K562 (cell line): Measurements from ENCODE around the gene AGPAT3. TPM values are rescaled to one million over a fixed set of nuclear protein-coding genes. Genes with fewer than 3 reads are reported as not detected.
A peak's percentile ranks its signal among the peaks of the same experiment; 100 is the strongest.

Experiments used
- ATF2 ChIP-seq: sonication (generic); formaldehyde crosslinking; IDR thresholded peaks from 2 replicates; pipeline ENCODE4 v1.8.1; 2022; ENCODE audit warnings: missing genetic modification reagents
- HDAC8 ChIP-seq: fragments of 450-650 bp; IDR thresholded peaks from 2 replicates; pipeline ENCODE4 v1.6.1; 2016; ENCODE audit warnings: mild to moderate bottlenecking, missing genetic modification characterization, moderate library complexity, missing compliant biosample characterization
- MECOM ChIP-seq: fragments of 250-450 bp; sonication (Bioruptor Pico); IDR thresholded peaks from 2 replicates; pipeline ENCODE4 v1.8.0; 2022; ENCODE audit warnings: inconsistent platforms
- MXI1 ChIP-seq: IDR thresholded peaks from 2 replicates; pipeline ENCODE4 v1.6.1; 2011; ENCODE audit warnings: low read depth, mild to moderate bottlenecking, improper control_type of control experiment, low read length
- NR4A1 ChIP-seq, 2 experiments: fragments of 250-450 bp in 1 of 2; fragments of 450-650 bp in 1 of 2; sonication (Bioruptor Pico) in 1 of 2; IDR thresholded peaks; 2 replicates each; pipeline versions ENCODE4 v1.4.0 to v1.6.1; 2016 to 2020; ENCODE audit warnings: mild to moderate bottlenecking in 2 of 2, missing compliant biosample characterization in 1 of 2, missing genetic modification characterization in 1 of 2, moderate library complexity in 1 of 2
- PBX2 ChIP-seq, 2 experiments: IDR thresholded peaks in 1 of 2; conservative IDR thresholded peaks in 1 of 2; 2 replicates each; pipeline ENCODE4 v1.6.1; 2016; ENCODE audit warnings: low read depth in 2 of 2, mild to moderate bottlenecking in 1 of 2, missing compliant biosample characterization in 1 of 2, missing genetic modification characterization in 1 of 2, moderate library complexity in 1 of 2
- TRIM25 ChIP-seq: fragments of 450-650 bp; IDR thresholded peaks from 2 replicates; pipeline ENCODE4 v1.7.0; 2016; ENCODE audit warnings: borderline replicate concordance
- TSHZ1 ChIP-seq: fragments of 250-450 bp; sonication (Bioruptor Pico); IDR thresholded peaks from 2 replicates; pipeline ENCODE4 v1.4.0; 2020; ENCODE audit warnings: mild to moderate bottlenecking, moderate library complexity
- ZNF586 ChIP-seq: fragments of 450-650 bp; formaldehyde crosslinking; conservative IDR thresholded peaks from 2 replicates; pipeline ENCODE4 v1.4.0; 2020; ENCODE audit warnings: mild to moderate bottlenecking, moderate library complexity
- ZNF592 ChIP-seq: fragments of 450-650 bp; IDR thresholded peaks from 2 replicates; pipeline ENCODE4 v1.6.1; 2017; ENCODE audit warnings: antibody characterized with exemption, mild to moderate bottlenecking
- ZNF830 ChIP-seq: fragments of 250-450 bp; sonication (Bioruptor Pico); IDR thresholded peaks from 2 replicates; pipeline ENCODE4 v1.5.0; 2021; ENCODE audit warnings: mild to moderate bottlenecking
- polyA plus RNA-seq, 8 experiments: library from polyadenylated mRNA; depleted of rRNA in 4 of 8; stranded (reverse) in 5 of 8; unstranded in 3 of 8; fragments of >200 nt; fragmentation: Nextera tagmentation in 2 of 8; fragmentation: Illumina TruSeq in 1 of 8; extraction: Ambion mirVana in 2 of 8; extraction: Trizol in 1 of 8; gene quantifications; 2 replicates each; pipeline versions ENCODE4 v1.2.1 to v1.2.3, GENCODE V29; 2011 to 2014; ENCODE audit warnings: inconsistent platforms in 1 of 8, missing spikeins in 1 of 8
- total RNA-seq, 7 experiments: library from RNA; depleted of rRNA in 6 of 7; stranded (reverse); fragments of >200 nt in 6 of 7; fragmentation: Illumina TruSeq in 2 of 7; extraction: Trizol in 2 of 7; gene quantifications; 2 replicates each; pipeline versions ENCODE4 v1.2.1 to v1.2.3, GENCODE V29; 2011 to 2021; ENCODE audit warnings: low replicate concordance in 1 of 7

The AGPAT3 gene
- total and polyA plus RNA-seq, 9 of the 15 experiments (the other 6 are each of a cell fraction or from before 2014, with no cell fraction given) = 1.5 to 88.4 (median 35.7) TPM

- TF ChIP-seq ATF2 (CRISPR knock-in tag) (no peak), ZNF830 (CRISPR knock-in tag) (no peak), PBX2 (CRISPR knock-in tag; IDR thresholded peaks at IDR 0.05; ENCODE audit: low read depth) (no peak), PBX2 (tag; conservative IDR thresholded peaks at IDR 0.05; ENCODE audit: low read depth) (no peak; the same call in 1 of the 2 replicates), TRIM25 (no peak), MECOM (CRISPR knock-in tag) (0 out of 2 replicates have a peak, but pooled peaks have one; percentile 38), ZNF586 (0 out of 2 replicates have a peak, but pooled peaks have one; percentile 48), HDAC8 (tag) (peak; percentile 89), MXI1 (0 out of 2 replicates have a peak, but pooled peaks have one; percentile 52), ZNF592 (peak; percentile 88), TSHZ1 (CRISPR knock-in tag) (peak; percentile 78; the same call in 1 of the 2 replicates), NR4A1 (CRISPR knock-in tag; IDR thresholded peaks at IDR 0.05) (peak; percentile 87; the same call in 1 of the 2 replicates), NR4A1 (tag; IDR thresholded peaks at IDR 0.05) (peak; percentile 80; the same call in 1 of the 2 replicates)
Observed at GRCh38 chr21:43859747-43860214, 5.2 kb upstream of the AGPAT3 start (continued).
